HG02763 (cell line): ENCODE results near the gene NFXL1.

Source experiments
- ATAC-seq: cut with Tn5 transposase; IDR thresholded peaks from one replicate; pipeline ENCODE4 v1.9.1; 2021; ENCODE audit warnings: mild to moderate bottlenecking, moderate library complexity; ENCODE audit not compliant: unreplicated experiment

The NFXL1 gene

DNA sequence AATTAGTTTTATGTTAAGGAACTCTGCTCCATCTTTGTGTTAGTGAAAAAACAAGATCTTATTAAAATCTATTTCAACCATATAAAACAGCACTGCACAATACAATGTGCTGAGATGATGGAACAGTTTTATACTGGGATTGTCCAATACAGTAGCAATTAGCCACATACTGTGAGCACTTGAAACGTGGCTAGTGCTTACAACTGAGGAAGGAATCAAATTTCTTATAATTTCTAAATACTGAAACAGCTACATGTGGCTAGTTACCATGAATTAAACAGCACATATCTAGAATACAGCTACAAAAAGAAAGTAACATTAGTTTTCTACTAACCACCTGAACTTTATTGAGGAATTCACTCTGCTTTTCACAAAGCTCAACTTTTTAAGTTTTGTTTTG, 14.7 kb downstream of the NFXL1 start:
- no peak for ATAC-seq

- ATAC-seq = no peak
Observed at GRCh38 chr4:47891928-47892327, 22.5 kb downstream of the NFXL1 start.

DNA sequence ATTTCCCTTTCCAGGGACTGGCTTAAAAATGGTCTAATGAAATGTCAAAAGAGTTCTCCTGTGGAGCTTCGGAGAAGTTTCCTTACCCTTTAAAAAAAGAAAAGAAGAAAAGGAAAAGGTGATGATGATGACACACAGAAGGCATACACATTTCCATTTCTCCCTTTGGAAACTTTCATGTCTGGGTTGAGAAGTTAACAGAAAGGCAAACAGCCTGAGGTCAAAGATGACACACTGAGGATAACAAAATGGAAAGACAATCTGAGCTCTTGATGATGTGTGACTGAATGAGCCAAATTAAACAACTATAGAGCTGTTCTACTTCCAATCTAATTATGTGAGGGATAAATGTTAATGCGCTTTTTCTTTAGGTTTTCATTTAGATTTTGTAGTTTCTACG, 32.2 kb downstream of the NFXL1 start:
- no peak for ATAC-seq

- ATAC-seq = no peak
Observed at GRCh38 chr4:47879458-47879857, 34.9 kb downstream of the NFXL1 start.

DNA sequence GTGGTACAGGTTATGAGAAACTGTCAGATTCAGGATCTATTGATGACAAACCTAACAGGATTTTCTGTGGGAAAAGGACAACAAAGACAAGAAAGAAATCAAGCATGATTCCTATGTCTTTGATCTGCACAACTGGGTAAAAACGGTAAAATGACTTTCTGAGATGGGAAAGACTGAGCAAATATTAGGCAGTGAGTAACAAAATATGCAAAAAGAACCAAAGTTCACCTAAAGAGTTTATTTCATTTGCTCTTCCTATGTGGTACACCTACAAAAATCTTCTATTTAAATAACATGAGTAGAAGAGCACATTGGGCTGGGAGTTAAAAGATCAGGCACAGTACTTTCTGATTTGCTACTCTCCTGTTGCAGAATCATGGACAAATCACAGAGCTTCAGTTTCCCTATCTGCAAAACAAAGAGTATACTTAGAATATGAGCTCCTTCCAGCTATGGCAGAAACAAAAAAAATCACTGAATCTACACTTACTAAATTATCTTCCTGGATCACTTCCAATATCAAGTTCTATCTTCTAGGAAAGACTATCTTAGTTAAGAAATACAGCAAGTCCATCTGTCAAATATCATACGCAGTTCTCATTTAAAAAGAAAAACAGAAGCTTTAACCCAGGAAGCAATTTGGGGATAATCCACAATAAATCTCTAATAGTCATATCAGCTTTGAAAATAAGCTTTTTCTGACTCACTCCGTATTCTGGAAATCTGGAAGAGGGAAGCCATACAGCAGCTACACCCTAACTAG, 37.4 kb downstream of the NFXL1 start:
- no peak for ATAC-seq

GRCh38 chr4:47876310-47876709, 38.1 kb downstream of the NFXL1 start:
- no peak for ATAC-seq

GRCh38 chr4:47873877-47874541, 40.4 kb downstream of the NFXL1 start:
- no peak for ATAC-seq

GRCh38 chr4:47863486-47863885, 50.9 kb downstream of the NFXL1 start:
- ATAC-seq = no peak

- ATAC-seq = no peak
Observed at GRCh38 chr4:47862297-47862696, 52.1 kb downstream of the NFXL1 start.

DNA sequence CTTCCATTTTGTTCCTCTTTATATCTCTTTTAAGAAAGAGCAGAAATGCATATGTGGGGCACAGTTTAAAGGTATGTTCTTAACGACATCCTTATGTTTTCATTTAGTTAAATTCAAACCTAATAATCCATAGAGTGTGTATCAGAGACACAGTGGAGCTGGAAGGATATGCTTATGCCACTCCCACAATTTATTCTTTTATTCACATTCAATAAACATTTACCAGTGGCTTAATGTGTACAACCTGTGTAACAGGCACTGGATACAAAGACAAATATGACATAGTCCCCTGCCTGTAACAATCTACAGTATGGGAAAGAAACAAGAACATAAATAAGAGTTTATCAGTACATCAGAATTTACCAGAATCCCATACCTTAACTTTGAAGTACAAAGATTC, 54.1 kb downstream of the NFXL1 start:
- no peak for ATAC-seq

DNA sequence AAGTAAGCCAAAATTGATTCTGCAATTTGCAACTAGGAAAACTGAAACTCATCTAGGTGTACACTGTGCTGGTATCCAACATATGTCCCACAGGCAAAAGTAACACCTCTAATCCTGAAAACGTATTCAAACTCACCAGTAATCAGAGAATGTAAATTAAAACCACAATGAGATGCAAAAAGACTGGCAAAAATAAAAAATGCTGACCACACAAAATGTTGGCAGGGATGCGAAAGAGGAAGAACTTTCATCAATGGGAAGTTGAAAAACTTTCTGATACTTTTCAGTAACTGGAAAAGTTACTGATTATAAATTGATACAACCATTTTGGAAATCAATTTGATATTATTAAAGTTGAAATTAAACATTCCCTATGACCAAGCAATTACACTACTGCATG, 56.4 kb downstream of the NFXL1 start:
- ATAC-seq = no peak

DNA sequence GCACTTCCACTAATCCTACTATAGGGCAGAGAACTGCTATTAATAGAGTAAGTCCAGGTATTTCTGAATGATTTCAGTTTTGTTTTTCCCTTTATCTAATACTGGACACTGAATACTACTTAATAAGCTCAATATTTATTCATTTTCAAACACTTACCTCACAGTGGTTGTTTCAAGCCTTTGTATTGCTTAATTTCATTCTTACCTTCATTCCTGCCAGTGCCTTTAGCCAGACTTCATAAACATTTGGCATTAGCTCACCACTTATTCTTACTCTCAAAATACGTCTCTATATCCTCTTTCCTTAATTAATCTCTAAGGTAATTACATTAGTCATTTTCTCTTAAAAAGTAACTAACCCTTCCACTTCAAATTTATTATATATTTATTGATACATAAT, 57.7 kb downstream of the NFXL1 start:
- no peak for ATAC-seq

- ATAC-seq = no peak
Observed at GRCh38 chr4:47855350-47855749, 59.0 kb downstream of the NFXL1 start.

GRCh38 chr4:47852136-47852535, 62.2 kb downstream of the NFXL1 start:
- ATAC-seq = no peak

- no peak for ATAC-seq
Observed at GRCh38 chr4:47849466-47849865, 64.9 kb downstream of the NFXL1 start.

GRCh38 chr4:47848041-47848440, 66.3 kb downstream of the NFXL1 start:
- ATAC-seq = no peak

DNA sequence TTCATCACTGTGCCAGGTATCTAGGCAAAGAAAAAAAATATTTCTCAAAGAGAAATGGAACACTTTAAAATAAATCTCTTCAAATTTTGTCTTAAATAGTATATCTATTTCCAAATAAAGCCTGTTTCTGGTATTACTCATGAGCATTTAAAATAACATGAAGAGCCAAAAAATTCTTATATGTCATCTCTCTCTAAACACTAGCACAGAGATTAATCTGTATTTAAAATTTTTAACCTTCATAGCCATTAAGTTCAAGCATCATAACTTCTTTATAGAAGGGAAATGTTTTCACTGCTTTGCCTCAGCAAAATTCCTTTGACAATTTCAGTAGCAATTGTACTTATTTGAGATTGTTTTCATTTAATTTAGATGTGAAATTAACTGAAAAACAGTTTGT, 71.4 kb downstream of the NFXL1 start:
- no peak for ATAC-seq

DNA sequence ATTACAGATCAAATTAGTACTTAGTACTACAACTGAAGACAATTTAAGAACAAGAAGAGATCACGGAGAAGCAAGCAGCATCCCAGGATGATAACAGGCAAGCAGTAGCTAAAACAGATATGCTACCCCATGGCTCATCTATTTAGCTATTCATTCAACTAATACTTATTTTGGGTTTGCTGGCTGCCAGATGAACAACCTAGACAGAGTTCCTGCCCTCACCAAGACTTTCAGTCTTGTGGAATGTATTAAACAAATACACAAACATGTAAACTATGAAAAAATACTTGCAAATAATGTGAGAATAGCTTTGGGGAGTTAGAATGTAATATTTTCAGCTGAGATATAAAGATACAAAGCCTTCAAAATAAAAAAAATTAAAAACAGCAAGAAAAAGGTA, 74.1 kb downstream of the NFXL1 start:
- ATAC-seq = no peak

DNA sequence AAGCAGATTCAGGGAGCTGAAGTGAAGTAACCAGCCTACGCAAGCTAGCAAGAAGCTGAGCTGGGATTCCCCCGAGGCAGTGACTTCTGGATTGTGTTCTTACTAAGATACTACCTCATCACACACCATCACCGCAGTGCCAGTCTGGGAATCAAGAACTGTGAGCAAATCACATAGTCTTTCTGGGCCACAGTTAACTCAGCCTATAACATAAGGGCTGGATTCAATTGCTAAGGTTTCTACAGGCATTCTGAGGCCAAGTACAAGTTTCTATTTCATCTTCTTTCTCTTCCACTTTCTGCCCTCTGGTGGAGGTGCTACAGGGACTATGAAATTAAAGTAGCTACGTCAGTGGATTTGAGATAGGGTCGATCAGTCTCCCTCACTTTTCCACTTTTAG, 75.1 kb downstream of the NFXL1 start:
- peak; percentile 54 for ATAC-seq

- no peak for ATAC-seq
Observed at GRCh38 chr4:47838445-47838844, 75.9 kb downstream of the NFXL1 start.

GRCh38 chr4:47837908-47838294, 76.5 kb downstream of the NFXL1 start, which contains the start of gene CORIN:
Gene CORIN, minus strand, starts transcription at chr4:47838067. Its CDS starts 118 bp downstream, at chr4:47837949.
- ATAC-seq = no peak

DNA sequence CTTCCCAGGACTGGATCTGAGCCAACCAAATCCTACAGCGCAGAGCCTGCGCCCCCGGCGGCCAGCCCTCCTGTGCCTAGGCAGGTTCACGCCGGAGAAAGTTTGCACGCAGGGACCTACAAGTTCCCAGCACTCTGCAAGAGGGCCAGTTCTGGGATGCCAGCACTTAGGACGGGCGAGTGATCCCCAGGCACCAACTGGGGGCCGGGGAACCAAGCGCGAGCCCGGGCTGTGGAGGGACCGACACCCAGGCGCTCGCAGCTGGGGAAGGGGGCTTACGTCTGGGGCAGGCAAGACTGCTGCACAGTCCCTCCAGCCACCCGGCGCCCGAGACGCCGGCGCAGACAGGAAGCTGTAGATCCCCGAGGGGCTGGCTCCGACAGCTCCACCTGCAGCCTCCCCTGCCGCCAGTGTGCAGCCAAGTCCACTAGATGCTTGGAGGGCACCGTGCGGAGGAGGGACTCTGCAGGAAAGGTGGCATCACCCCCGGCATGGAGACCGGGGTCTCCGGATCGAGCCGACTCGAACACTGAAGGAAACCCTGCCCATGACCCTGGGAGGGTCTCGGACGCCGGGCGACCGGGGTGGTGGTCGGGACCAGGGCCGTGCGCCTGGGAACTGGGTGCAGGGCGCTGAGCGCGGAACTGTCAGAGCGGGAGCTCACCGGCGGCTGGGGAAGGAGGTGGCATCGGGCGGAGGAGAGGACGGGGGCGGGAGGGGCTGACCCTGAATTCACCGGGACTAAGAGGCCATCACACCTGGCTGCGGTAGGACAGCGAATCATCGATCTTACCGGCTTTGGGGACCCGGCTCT, 77.1 kb downstream of the NFXL1 start:
- peak; percentile 57 for ATAC-seq
